ENCODE data around the gene MYO18B. TPM values are rescaled to one million over a fixed set of nuclear protein-coding genes. Genes with fewer than 3 reads are reported as not detected.

The MYO18B gene
- total RNA-seq, 6 experiments from 2014 or later = 0.04 to 0.56 (median 0.07) TPM; not detected in 1

- TF ChIP-seq CTCF (IDR thresholded peaks at IDR 0.05) = peak in 3 of 4 donors; percentile 20 to 41 (median 37)
- no peak for TF ChIP-seq POLR2A (IDR thresholded peaks at IDR 0.05)
- Histone ChIP-seq H3K4me1 (no peaks in the 10 kb centered on the region), H3K36me3 (no peaks in the 10 kb centered on the region), H3K27me3 (no peaks in the 10 kb centered on the region), H3K9me3 (no peaks in the 10 kb centered on the region), H3K4me3 (no peak overlapping the region), H3K27ac (no peak overlapping the region)
- WGBS (ENCODE audit: insufficient coverage, low coverage, low lambda C conversion rate, missing lambda C conversion rate) = 17% methylated on average over 8 of the region's 8 CpGs
- intact Hi-C loops (cut with DNase I) = no loop called here
- ATAC-seq (peak in 3 of 4 donors; percentile 23 to 61 (median 59)), DNase-seq (no peak)
Observed at GRCh38 chr22:25777870-25778269, 35.9 kb downstream of the MYO18B start.

GRCh38 chr22:25779426-25779825, 37.4 kb downstream of the MYO18B start:
- Histone ChIP-seq H3K4me1 (no peaks in the 10 kb centered on the region), H3K27ac (no peak overlapping the region), H3K27me3 (no peaks in the 10 kb centered on the region), H3K36me3 (no peaks in the 10 kb centered on the region), H3K4me3 (no peak overlapping the region), H3K9me3 (no peaks in the 10 kb centered on the region)
- TF ChIP-seq POLR2A (IDR thresholded peaks at IDR 0.05) (no peak), CTCF (IDR thresholded peaks at IDR 0.05) (no peak)
- DNase-seq = no peak
- ATAC-seq = no peak
- intact Hi-C loops (cut with DNase I) = no loop called here
- WGBS (ENCODE audit: insufficient coverage, low coverage, low lambda C conversion rate, missing lambda C conversion rate) = 81% methylated on average over 2 of the region's 2 CpGs

GRCh38 chr22:25779890-25780289, 37.9 kb downstream of the MYO18B start:
- Histone ChIP-seq H3K4me3 (no peak overlapping the region), H3K4me1 (no peaks in the 10 kb centered on the region), H3K9me3 (no peaks in the 10 kb centered on the region), H3K27ac (no peak overlapping the region), H3K36me3 (no peaks in the 10 kb centered on the region), H3K27me3 (no peaks in the 10 kb centered on the region)
- TF ChIP-seq POLR2A (IDR thresholded peaks at IDR 0.05) = no peak
- TF ChIP-seq CTCF (IDR thresholded peaks at IDR 0.05) = no peak
- DNase-seq = no peak
- intact Hi-C loops (cut with DNase I) = no loop called here
- 60% methylated on average over 1 of the region's 13 CpGs for WGBS (ENCODE audit: insufficient coverage, low coverage, low lambda C conversion rate, missing lambda C conversion rate)
- no peak for ATAC-seq

GRCh38 chr22:25780673-25781072, 38.7 kb downstream of the MYO18B start:
- ATAC-seq (no peak), DNase-seq (no peak)
- no peak overlapping the region for H3K4me3 ChIP-seq
- no peaks in the 10 kb centered on the region for H3K4me1 ChIP-seq
- TF ChIP-seq CTCF (IDR thresholded peaks at IDR 0.05) (no peak), POLR2A (IDR thresholded peaks at IDR 0.05) (no peak)
- intact Hi-C loops (cut with DNase I) = no loop called here
- H3K36me3 ChIP-seq = no peaks in the 10 kb centered on the region
- 37% methylated on average over 7 of the region's 11 CpGs for WGBS (ENCODE audit: insufficient coverage, low coverage, low lambda C conversion rate, missing lambda C conversion rate)
- no peaks in the 10 kb centered on the region for H3K9me3 ChIP-seq
- no peaks in the 10 kb centered on the region for H3K27me3 ChIP-seq
- H3K27ac ChIP-seq = no peak overlapping the region

- Histone ChIP-seq H3K36me3 (no peaks in the 10 kb centered on the region), H3K27ac (no peak overlapping the region), H3K9me3 (no peaks in the 10 kb centered on the region), H3K27me3 (no peaks in the 10 kb centered on the region), H3K4me1 (no peaks in the 10 kb centered on the region), H3K4me3 (no peak overlapping the region)
- ATAC-seq (no peak), DNase-seq (no peak)
- 61% methylated on average over 4 of the region's 8 CpGs for WGBS (ENCODE audit: insufficient coverage, low coverage, low lambda C conversion rate, missing lambda C conversion rate)
- no peak for TF ChIP-seq POLR2A (IDR thresholded peaks at IDR 0.05)
- TF ChIP-seq CTCF (IDR thresholded peaks at IDR 0.05) = no peak
- intact Hi-C loops (cut with DNase I) = no loop called here
Observed at GRCh38 chr22:25781801-25782200, 39.8 kb downstream of the MYO18B start.

Measured in right lobe of liver (tissue), 6 donors.